ENCODE measurements around the gene TCF4.

DNA sequence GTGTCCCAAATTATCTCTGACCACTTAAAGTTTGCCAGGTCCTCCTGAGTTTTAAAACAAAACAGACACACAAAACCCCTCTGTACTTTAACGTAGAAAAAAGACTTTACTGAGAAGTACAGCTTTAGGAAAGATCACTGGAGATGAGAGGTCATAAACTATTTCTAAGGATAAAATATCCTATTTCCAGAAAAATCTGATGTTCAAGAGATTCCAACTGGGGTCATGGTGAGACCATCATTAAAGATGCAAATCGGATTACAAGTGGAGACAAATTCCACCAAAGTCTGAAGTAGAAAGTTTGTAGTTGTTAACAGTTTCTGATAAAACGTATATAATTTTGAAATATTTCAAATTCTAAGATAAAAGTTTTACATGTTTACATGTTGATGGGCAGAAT is 241.6 kb downstream of the TCF4 start:
- TF ChIP-seq NRF1 (IDR thresholded peaks at IDR 0.05; ENCODE audit: low read depth, low read length) (no peak), JUND (IDR thresholded peaks at IDR 0.05) (no peak)
- TF ChIP-seq, protein P1, sequence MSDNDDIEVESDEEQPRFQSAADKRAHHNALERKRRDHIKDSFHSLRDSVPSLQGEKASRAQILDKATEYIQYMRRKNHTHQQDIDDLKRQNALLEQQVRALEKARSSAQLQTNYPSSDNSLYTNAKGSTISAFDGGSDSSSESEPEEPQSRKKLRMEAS (IDR thresholded peaks at IDR 0.05; ENCODE audit: low read depth): no peak
- TF ChIP-seq, protein P2, sequence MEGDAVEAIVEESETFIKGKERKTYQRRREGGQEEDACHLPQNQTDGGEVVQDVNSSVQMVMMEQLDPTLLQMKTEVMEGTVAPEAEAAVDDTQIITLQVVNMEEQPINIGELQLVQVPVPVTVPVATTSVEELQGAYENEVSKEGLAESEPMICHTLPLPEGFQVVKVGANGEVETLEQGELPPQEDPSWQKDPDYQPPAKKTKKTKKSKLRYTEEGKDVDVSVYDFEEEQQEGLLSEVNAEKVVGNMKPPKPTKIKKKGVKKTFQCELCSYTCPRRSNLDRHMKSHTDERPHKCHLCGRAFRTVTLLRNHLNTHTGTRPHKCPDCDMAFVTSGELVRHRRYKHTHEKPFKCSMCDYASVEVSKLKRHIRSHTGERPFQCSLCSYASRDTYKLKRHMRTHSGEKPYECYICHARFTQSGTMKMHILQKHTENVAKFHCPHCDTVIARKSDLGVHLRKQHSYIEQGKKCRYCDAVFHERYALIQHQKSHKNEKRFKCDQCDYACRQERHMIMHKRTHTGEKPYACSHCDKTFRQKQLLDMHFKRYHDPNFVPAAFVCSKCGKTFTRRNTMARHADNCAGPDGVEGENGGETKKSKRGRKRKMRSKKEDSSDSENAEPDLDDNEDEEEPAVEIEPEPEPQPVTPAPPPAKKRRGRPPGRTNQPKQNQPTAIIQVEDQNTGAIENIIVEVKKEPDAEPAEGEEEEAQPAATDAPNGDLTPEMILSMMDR (IDR thresholded peaks at IDR 0.05): no peak
